Lower leg skin (tissue), 4 donors: ENCODE results near the gene SERPINA9. TPM values are rescaled to one million over a fixed set of nuclear protein-coding genes. Genes with fewer than 3 reads are reported as not detected.

Experiments used
- DNase-seq, 2 donors: peaks; one replicate each; pipeline ENCODE4 v3.0.0-alpha.2; 2019; ENCODE audit warnings: low spot score in 2 of 2
- H3K4me3 ChIP-seq: fragments of 200-600 bp; sonication (generic); 2 replicates; pipeline ENCODE4 v1.5.1; 2017; ENCODE audit warnings: mild to moderate bottlenecking, low read depth; ENCODE audit not compliant: poor library complexity, severe bottlenecking
- CTCF ChIP-seq, 3 donors: fragments of 450-650 bp; IDR thresholded peaks; one replicate each; pipeline ENCODE4 v1.5.1; 2016; ENCODE audit warnings: antibody characterized with exemption in 3 of 3, mild to moderate bottlenecking in 3 of 3, moderate library complexity in 2 of 3
- POLR2A ChIP-seq, 2 donors: fragments of 450-650 bp; IDR thresholded peaks; one replicate each; pipeline ENCODE4 v1.6.1; 2016 to 2017; ENCODE audit warnings: antibody characterized with exemption in 2 of 2, mild to moderate bottlenecking in 1 of 2, moderate library complexity in 1 of 2
- WGBS, 2 donors: methylation state at CpG; one replicate each; pipeline ENCODE4 v1.1.5; 2018; 5-methylcytosine and 5-hydroxymethylcytosine counted together
- intact Hi-C: fragments of 100-400 bp; cut with DNase I; formaldehyde crosslinking; loops from one replicate; pipeline ENCODE4 v1.15.0; 2023; ENCODE audit warnings: low total_unique reads
- total RNA-seq, 4 donors: library from RNA; depleted of rRNA; stranded (reverse); fragments of >200 nt; gene quantifications; one replicate each; pipeline ENCODE4 v1.1.0, GENCODE V29; 2016

Gene SERPINA9
- total RNA-seq, 4 donors from 2014 or later, result 0.42 to 3.7 (median 1.5) TPM

- TF ChIP-seq CTCF (IDR thresholded peaks at IDR 0.05), result no peak
- no peak for TF ChIP-seq POLR2A (IDR thresholded peaks at IDR 0.05)
- 57 to 67% methylated on average over 3 of the region's 3 CpGs for WGBS, 2 donors
- DNase-seq, result no peak
- intact Hi-C loops, result no loop called here
- no peak overlapping the region for H3K4me3 ChIP-seq
Measured at GRCh38 chr14:94451826-94452225, 24.2 kb downstream of the SERPINA9 start.

- peak in 1 of 2 donors; percentile 46 for DNase-seq
- H3K4me3 ChIP-seq, result no peak overlapping the region
- TF ChIP-seq CTCF (IDR thresholded peaks at IDR 0.05) (no peak), POLR2A (IDR thresholded peaks at IDR 0.05) (no peak)
- intact Hi-C loops, result no loop called here
- 46 to 49% methylated on average over 8 of the region's 8 CpGs for WGBS, 2 donors
Measured at GRCh38 chr14:94451091-94451771, 24.8 kb downstream of the SERPINA9 start.

- WGBS, 2 donors, result 75 to 82% methylated on average over 3 of the region's 3 CpGs
- no peak for TF ChIP-seq POLR2A (IDR thresholded peaks at IDR 0.05)
- no peak for TF ChIP-seq CTCF (IDR thresholded peaks at IDR 0.05)
- intact Hi-C loops, result no loop called here
- DNase-seq, result no peak
- no peak overlapping the region for H3K4me3 ChIP-seq
Measured at GRCh38 chr14:94450722-94451090, 25.3 kb downstream of the SERPINA9 start.

- intact Hi-C loops, result loop anchor here (10.0 kb wide), 1 partner anchor 95 kb away; no protein-coding TSS in a partner anchor
- peak in 1 of 2 donors; percentile 53 for DNase-seq
- 71 to 75% methylated on average over 6 of the region's 6 CpGs for whole genome bisulfite sequencing, 2 donors
- H3K4me3 ChIP-seq, result no peak overlapping the region
- TF ChIP-seq POLR2A (IDR thresholded peaks at IDR 0.05), result no peak
- no peak for TF ChIP-seq CTCF (IDR thresholded peaks at IDR 0.05)
Measured at GRCh38 chr14:94449930-94450329, 26.1 kb downstream of the SERPINA9 start.

- DNase-seq, result peak in 1 of 2 donors; percentile 32
- 48 to 52% methylated on average over 14 of the region's 14 CpGs for WGBS, 2 donors
- H3K4me3 ChIP-seq, result no peak overlapping the region
- TF ChIP-seq POLR2A (IDR thresholded peaks at IDR 0.05) (no peak), CTCF (IDR thresholded peaks at IDR 0.05) (no peak)
- intact Hi-C loops, result loop anchor here (10.0 kb wide), 1 partner anchor 97 kb away; no protein-coding TSS in a partner anchor
Measured at GRCh38 chr14:94448071-94448808, 27.8 kb downstream of the SERPINA9 start.
